IPS-18c (cell line): ENCODE data around the gene ZBTB40.

Source experiments
- H3K4me3 ChIP-seq: 2 replicates; pipeline ENCODE4 v1.7.0; 2013; ENCODE audit warnings: low read depth, mild to moderate bottlenecking, low read length, moderate library complexity; ENCODE audit not compliant: insufficient read depth
- H3K9me3 ChIP-seq: one replicate; pipeline ENCODE4 v1.6.1; 2013; ENCODE audit warnings: mild to moderate bottlenecking, low read length, moderate library complexity; ENCODE audit not compliant: control insufficient read depth, insufficient read depth

ZBTB40 gene

DNA sequence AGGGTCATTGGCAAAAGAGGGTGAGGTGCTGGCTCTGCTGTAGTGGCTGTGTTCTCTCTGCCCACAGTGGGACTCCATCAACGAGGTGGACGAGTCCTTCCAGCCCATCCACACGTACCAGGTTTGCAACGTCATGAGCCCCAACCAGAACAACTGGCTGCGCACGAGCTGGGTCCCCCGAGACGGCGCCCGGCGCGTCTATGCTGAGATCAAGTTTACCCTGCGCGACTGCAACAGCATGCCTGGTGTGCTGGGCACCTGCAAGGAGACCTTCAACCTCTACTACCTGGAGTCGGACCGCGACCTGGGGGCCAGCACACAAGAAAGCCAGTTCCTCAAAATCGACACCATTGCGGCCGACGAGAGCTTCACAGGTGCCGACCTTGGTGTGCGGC, 124.5 kb downstream of the ZBTB40 start:
- Histone ChIP-seq H3K9me3 (no peaks in the 10 kb centered on the region), H3K4me3 (no peak overlapping the region)

DNA sequence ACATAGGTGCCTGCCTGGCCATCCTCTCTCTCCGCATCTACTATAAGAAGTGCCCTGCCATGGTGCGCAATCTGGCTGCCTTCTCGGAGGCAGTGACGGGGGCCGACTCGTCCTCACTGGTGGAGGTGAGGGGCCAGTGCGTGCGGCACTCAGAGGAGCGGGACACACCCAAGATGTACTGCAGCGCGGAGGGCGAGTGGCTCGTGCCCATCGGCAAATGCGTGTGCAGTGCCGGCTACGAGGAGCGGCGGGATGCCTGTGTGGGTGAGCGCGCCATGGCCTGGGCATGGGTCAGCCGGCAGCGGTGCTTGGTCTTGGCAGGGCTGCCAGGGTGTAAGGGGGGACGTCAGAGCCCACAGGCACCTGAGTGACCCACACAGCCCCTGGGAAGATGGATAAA, 125.0 kb downstream of the ZBTB40 start:
- Histone ChIP-seq H3K4me3 (no peak overlapping the region), H3K9me3 (no peaks in the 10 kb centered on the region)

DNA sequence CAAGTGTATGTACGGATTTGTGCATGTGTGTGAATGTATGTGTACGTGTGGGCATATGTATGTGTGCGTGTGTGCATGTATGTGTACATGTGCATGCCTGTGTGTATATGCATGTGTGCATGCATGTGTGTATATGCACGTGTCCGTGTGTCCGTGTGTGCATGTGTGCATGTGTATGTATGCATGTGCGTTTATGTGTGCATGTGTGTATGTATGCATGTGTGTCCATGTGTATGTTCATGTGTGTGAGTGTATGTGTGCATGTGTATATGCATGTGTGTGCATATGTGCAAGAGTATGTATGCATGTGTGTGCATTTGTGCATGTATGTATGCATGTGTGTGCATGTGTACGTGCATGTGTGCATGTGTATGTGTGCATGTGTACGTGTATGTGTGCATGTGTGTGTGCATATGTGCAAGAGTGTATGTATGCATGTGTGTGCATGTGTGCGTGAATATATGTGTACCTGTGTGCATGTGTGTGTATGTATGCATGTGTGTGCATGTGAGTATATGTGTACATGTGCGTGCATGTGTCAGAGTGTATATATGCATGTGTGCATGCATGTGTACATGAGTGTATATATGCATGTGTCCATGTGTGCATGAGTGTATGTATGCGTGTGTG, 127.2 kb downstream of the ZBTB40 start:
- Histone ChIP-seq H3K9me3 (no peaks in the 10 kb centered on the region), H3K4me3 (no peak overlapping the region)

DNA sequence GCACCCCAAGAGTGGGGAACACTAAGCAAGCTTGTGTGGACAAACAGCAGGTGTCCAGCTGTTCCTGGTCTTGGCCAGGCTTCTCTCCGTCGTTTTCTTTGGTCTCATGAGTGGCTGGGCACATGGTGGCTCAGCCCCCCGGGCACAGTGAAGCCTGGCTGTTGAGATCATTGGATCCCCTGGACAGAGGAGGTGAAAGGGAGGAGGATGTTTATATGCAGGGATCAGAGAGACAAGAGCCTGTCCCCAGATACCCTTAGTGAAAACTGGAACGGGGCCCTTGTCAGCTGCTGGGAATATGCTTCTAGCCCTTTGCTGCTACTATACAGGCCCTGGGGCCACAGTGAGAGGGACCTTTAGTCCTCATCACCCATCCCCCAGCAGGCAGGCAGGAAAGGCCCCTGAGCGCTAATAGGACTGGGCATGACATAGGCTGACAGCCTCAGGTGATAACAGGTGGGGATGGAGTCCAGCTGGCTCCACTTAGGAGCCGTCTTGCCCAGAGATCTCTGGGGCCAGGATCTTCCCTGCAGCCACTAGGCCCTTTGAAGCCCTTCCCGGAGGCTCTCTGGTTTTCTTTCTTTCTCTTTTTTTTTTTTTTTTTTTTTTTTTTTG, 128.0 kb downstream of the ZBTB40 start:
- Histone ChIP-seq H3K9me3 (no peaks in the 10 kb centered on the region), H3K4me3 (no peak overlapping the region)
